Chondrocyte (in vitro differentiated cells): ENCODE data around the gene FAAP24. TPM values are rescaled to one million over a fixed set of nuclear protein-coding genes. Genes with fewer than 3 reads are reported as not detected.
A peak's percentile ranks its signal among the peaks of the same experiment; 100 is the strongest.
"Not testable (repeated sequence)": the region's sequence is repeated elsewhere in the genome, so short reads cannot be mapped to it uniquely, and the experiment has no call there.

Experiments
- DNase-seq: peaks from one replicate; pipeline ENCODE4 v3.0.0; 2021; ENCODE audit warnings: mixed read lengths, low spot score
- H3K27ac Mint-ChIP-seq: one replicate; pipeline ENCODE4 v1.8.0; 2021; ENCODE audit warnings: mild to moderate bottlenecking, moderate library complexity, mixed read lengths; ENCODE audit not compliant: unreplicated experiment
- H3K27me3 Mint-ChIP-seq: 2 replicates; pipeline ENCODE4 v1.8.0; 2021; ENCODE audit warnings: low read depth, mixed read lengths
- H3K36me3 Mint-ChIP-seq: 2 replicates; pipeline ENCODE4 v1.8.0; 2021; ENCODE audit warnings: low read depth, mixed read lengths
- H3K4me1 Mint-ChIP-seq: 2 replicates; pipeline ENCODE4 v1.8.0; 2021; ENCODE audit warnings: low read depth, mild to moderate bottlenecking, mixed read lengths
- H3K4me3 Mint-ChIP-seq: one replicate; pipeline ENCODE4 v1.8.0; 2021; ENCODE audit warnings: mild to moderate bottlenecking, moderate library complexity, mixed read lengths; ENCODE audit not compliant: unreplicated experiment
- H3K9me3 Mint-ChIP-seq: 2 replicates; pipeline ENCODE4 v1.8.0; 2021; ENCODE audit warnings: low read depth, mixed read lengths
- CTCF ChIP-seq: fragments of 200-600 bp; sonication (generic); IDR thresholded peaks from 2 replicates; pipeline ENCODE4 v1.5.0; 2021; ENCODE audit warnings: antibody characterized with exemption, mild to moderate bottlenecking, moderate library complexity
- total RNA-seq: library from RNA; stranded (reverse); gene quantifications from 3 replicates; pipeline ENCODE4 v1.2.1, GENCODE V29; 2021

FAAP24 gene
- total RNA-seq, 1 donor from 2014 or later = 3.2 TPM

DNA sequence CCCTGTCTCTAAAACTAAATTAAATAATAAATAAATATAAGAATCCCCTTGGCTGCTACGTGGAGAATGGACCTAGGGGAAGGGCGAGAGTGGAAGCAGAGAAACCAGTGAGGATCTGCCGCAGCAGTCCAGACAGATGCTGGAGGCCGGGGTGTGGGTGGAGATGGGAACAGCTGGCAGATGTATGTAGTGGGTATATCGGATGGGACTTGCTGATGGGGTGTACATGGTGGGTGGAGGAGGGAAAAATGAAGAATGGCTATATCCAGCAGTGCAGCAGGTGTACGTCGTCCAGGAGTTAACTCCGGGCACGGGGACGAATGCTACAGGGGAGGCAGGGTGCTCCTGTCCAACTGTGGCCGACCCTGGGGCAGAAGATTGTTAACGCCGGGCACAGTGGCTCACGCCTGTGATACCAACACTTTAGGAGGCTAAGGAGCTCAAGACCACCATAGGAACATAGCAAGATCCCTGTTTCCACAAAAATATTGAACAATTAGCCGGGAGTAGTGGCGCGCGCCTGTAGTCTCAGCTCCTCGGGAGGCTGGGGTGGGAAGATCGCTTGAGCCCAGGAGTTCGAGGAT, 938 bp upstream of the FAAP24 start:
- no peak for TF ChIP-seq CTCF
- no peak for DNase-seq
- no peaks in the 10 kb centered on the region for H3K27me3 Mint-ChIP-seq
- peak overlapping the region; percentile 99 for H3K4me3 Mint-ChIP-seq
- H3K9me3 Mint-ChIP-seq = no peaks in the 10 kb centered on the region
- H3K27ac Mint-ChIP-seq = peak overlapping the region; percentile 98
- H3K36me3 Mint-ChIP-seq = peaks cover 4% of the 10 kb centered on the region
- H3K4me1 Mint-ChIP-seq = peaks cover 15% of the 10 kb centered on the region

GRCh38 chr19:32976223-32976805, 4.3 kb downstream of the FAAP24 start:
- Mint-ChIP-seq H3K27me3 (no peaks in the 10 kb centered on the region), H3K4me1 (peaks cover 6% of the 10 kb centered on the region), H3K27ac (no peak overlapping the region), H3K36me3 (peaks cover 2% of the 10 kb centered on the region), H3K4me3 (no peak overlapping the region), H3K9me3 (no peaks in the 10 kb centered on the region)
- TF ChIP-seq CTCF = peak; percentile 90
- no peak for DNase-seq

- Mint-ChIP-seq H3K27me3 (no peaks in the 10 kb centered on the region), H3K27ac (no peak overlapping the region), H3K4me3 (no peak overlapping the region), H3K9me3 (no peaks in the 10 kb centered on the region), H3K36me3 (peaks cover 2% of the 10 kb centered on the region), H3K4me1 (peaks cover 2% of the 10 kb centered on the region)
- no peak for TF ChIP-seq CTCF
- no peak for DNase-seq
Observed at GRCh38 chr19:32977280-32977679, 5.2 kb downstream of the FAAP24 start.

- not testable (repeated sequence) for H3K4me1 Mint-ChIP-seq, H3K4me3 Mint-ChIP-seq, H3K36me3 Mint-ChIP-seq, H3K27me3 Mint-ChIP-seq, DNase-seq, H3K9me3 Mint-ChIP-seq, H3K27ac Mint-ChIP-seq
Observed at GRCh38 chr19:32977813-32978212, 5.8 kb downstream of the FAAP24 start.

DNA sequence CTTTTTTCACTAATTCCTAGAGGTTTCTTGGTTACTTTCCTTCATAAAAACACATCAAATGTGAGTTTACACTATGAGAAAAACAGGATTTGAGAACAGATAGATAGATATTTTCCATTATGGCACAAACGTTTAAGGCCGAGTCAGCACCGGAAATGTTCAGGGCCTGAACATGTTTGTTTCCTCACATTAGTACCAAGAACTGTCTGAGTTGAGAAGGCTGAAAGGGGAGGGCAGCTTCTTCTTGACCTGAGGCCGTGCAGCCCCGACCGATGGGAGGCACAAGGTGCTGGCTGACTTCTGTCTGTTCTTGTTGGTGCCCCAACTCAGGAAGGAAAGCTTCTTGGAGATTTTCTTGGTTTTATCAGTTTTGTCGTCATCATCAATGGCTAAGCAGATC, 7.8 kb downstream of the FAAP24 start:
- not testable (repeated sequence) for H3K9me3 Mint-ChIP-seq, DNase-seq, H3K4me1 Mint-ChIP-seq, H3K36me3 Mint-ChIP-seq, H3K4me3 Mint-ChIP-seq, H3K27ac Mint-ChIP-seq, H3K27me3 Mint-ChIP-seq

DNA sequence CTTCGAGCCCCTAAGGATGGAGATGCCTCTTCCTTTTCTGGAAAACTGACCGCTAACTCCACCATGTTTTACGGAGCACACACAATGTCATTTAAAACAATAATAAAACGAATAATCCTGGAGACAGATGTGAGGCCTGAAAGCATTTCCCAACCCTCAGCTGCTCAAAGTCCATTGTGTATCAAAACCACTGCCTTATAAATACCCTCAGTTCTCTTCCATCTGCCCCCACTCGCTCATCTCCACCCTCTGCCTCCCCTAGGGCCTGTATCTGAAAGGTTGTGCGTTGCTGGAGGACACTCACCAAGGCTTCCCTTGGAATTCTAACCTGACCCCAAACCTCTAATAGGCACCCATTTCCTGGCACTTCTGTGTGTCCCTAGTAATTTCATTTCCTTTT, 10.4 kb downstream of the FAAP24 start:
- H3K4me1 Mint-ChIP-seq, H3K27ac Mint-ChIP-seq, H3K4me3 Mint-ChIP-seq, DNase-seq, H3K9me3 Mint-ChIP-seq, H3K27me3 Mint-ChIP-seq, H3K36me3 Mint-ChIP-seq: not testable (repeated sequence)

- H3K4me1 Mint-ChIP-seq, H3K4me3 Mint-ChIP-seq: not testable (repeated sequence)
Observed at GRCh38 chr19:32988254-32988653, 16.2 kb downstream of the FAAP24 start.

More at GRCh38 chr19:32988254-32988653, 16.2 kb downstream of the FAAP24 start:
- H3K9me3 Mint-ChIP-seq, H3K27ac Mint-ChIP-seq, DNase-seq, H3K27me3 Mint-ChIP-seq: not testable (repeated sequence)
- peaks cover 15% of the 10 kb centered on the region for H3K36me3 Mint-ChIP-seq
